ENCODE measurements around the gene NFKBIE.

Gene NFKBIE

DNA sequence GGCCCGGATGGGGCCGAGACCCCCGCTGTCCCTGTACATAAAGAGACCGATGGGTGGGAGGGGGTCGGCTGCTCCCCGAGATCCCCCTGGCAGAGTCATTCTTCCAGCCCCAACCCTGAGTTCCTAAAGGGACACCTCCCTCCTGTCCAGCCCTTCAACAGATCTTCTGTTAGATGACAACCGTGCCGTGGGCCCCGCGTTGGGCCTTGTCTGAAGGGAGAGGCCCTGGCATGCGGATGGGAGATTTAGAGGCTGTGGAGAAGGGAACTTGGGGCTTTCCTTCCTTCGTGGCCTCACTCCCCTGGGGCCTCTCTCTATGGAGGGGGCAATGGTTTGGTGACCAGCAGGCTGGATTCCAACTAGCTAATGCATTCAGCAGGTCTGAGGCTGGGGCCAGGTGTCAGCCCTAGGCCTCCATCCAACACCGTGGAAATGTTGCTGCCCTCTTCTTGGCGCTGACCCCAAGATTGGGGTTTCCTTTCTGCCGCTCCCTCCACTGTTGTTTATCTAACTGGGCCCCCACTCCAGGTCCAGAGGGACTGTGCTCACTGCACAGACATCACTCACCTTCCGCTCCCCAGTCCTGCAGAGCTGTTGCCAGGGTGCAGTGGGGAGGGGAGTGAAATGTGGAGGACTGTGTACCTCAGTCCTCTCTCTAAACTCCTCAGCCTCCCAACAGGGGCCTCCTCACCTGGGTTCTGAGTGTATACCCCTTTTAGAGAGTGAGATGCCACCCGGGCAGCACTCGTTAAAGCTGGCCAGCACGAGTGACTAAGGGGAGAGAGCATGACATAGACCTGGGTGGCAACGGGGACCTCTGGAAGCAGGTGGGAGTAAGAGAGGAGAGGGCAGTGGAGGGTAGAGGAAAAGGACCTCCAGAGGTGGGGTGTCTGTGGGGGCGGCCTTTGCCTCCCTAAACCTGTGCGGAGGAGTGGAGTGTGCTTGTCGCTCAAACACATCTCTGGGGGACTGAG, 11.6 kb upstream of the NFKBIE start:
- Histone ChIP-seq H3K27ac (no peak overlapping the region), H3K79me2 (no peaks in the 10 kb centered on the region), H3K4me3 (ENCODE audit: low read depth, low read length) (no peak overlapping the region), H3K9ac (no peak overlapping the region), H3K4me2 (ENCODE audit: low read length) (no peak overlapping the region), H3K4me1 (no peaks in the 10 kb centered on the region), H3K27me3 (ENCODE audit: control insufficient read depth, insufficient read depth, low read length) (no peaks in the 10 kb centered on the region), H3K9me3 (ENCODE audit: control insufficient read depth, low read length) (no peaks in the 10 kb centered on the region), H3K36me3 (ENCODE audit: control insufficient read depth, insufficient read depth, low read length) (no peaks in the 10 kb centered on the region), H2AFZ (no peak overlapping the region)
- TF ChIP-seq, protein P1, sequence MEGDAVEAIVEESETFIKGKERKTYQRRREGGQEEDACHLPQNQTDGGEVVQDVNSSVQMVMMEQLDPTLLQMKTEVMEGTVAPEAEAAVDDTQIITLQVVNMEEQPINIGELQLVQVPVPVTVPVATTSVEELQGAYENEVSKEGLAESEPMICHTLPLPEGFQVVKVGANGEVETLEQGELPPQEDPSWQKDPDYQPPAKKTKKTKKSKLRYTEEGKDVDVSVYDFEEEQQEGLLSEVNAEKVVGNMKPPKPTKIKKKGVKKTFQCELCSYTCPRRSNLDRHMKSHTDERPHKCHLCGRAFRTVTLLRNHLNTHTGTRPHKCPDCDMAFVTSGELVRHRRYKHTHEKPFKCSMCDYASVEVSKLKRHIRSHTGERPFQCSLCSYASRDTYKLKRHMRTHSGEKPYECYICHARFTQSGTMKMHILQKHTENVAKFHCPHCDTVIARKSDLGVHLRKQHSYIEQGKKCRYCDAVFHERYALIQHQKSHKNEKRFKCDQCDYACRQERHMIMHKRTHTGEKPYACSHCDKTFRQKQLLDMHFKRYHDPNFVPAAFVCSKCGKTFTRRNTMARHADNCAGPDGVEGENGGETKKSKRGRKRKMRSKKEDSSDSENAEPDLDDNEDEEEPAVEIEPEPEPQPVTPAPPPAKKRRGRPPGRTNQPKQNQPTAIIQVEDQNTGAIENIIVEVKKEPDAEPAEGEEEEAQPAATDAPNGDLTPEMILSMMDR (IDR thresholded peaks at IDR 0.05), result no peak

DNA sequence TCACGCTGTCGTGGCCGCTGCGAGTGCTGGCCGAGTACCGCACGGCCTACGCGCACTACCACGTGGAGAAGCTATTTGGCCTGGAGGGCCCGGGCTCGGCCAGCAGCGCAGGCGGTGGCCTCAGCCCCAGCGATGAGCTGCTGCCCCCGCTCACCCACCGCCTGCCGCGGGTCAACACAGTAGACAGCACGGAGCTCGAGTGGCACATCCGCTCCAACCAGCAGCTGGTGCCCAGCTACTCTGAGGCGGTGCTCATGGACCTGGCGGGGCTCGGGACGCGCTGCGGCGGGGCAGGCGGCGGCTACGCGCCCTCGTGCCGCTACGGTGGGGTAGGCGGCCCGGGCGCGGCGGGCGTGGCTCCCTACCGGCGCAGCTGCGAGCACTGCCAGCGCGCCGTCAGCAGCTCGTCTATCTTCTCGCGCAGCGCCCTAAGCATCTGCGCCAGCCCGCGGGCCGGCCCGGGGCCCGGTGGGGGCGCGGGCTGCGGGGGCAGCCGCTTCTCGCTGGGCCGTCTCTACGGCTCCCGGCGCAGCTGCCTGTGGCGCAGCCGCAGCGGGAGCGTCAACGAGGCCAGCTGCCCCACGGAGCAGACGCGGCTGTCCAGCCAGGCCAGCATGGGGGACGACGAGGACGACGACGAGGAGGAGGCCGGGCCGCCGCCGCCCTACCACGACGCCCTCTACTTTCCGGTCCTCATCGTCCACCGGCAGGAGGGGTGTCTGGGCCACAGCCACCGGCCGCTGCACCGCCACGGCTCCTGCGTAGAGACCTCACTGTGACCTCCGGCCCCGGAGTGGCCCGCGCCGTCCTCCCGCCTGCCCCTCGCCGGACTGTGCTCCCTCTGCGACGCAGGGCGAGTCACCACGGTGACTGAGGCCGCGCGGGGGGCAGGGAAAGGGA, 10.6 kb upstream of the NFKBIE start:
- Histone ChIP-seq H3K4me1 (no peaks in the 10 kb centered on the region), H3K36me3 (ENCODE audit: control insufficient read depth, insufficient read depth, low read length) (no peaks in the 10 kb centered on the region), H3K4me3 (ENCODE audit: low read depth, low read length) (no peak overlapping the region), H2AFZ (peak overlapping the region; percentile 69), H3K9ac (no peak overlapping the region), H3K79me2 (no peaks in the 10 kb centered on the region), H3K4me2 (ENCODE audit: low read length) (peak overlapping the region; percentile 74), H3K9me3 (ENCODE audit: control insufficient read depth, low read length) (no peaks in the 10 kb centered on the region), H3K27me3 (ENCODE audit: control insufficient read depth, insufficient read depth, low read length) (no peaks in the 10 kb centered on the region), H3K27ac (no peak overlapping the region)
- TF ChIP-seq, protein P1 (IDR thresholded peaks at IDR 0.05), result no peak

DNA sequence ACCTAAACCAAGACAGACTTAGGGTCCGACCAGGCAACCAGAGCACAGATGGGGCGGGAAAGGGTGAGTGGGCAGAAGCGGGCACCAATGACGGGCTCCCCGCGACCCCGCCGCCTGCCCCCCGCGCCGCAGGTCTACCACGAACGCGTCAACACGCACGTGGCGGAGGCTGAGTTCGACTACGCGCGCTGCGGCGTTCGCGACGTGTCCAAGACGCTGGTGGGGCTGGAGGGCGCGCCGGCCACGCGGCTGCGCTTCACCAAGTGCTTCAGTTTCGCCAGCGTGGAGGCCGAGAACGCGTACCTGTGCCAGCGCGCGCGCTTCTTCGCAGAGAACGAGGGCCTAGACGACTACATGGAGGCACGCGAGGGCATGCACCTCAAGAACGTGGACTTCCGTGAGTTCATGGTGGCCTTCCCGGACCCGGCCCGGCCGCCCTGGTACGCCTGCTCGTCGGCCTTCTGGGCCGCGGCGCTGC, 10.0 kb upstream of the NFKBIE start:
- H3K36me3 ChIP-seq (ENCODE audit: control insufficient read depth, insufficient read depth, low read length), result no peaks in the 10 kb centered on the region
- H3K9ac ChIP-seq, result no peak overlapping the region
- peak overlapping the region; percentile 74 for H3K4me2 ChIP-seq (ENCODE audit: low read length)
- no peak overlapping the region for H3K27ac ChIP-seq
- no peaks in the 10 kb centered on the region for H3K27me3 ChIP-seq (ENCODE audit: control insufficient read depth, insufficient read depth, low read length)
- TF ChIP-seq, protein P1 (IDR thresholded peaks at IDR 0.05), result no peak
- peak overlapping the region; percentile 69 for H2AFZ ChIP-seq
- H3K4me3 ChIP-seq (ENCODE audit: low read depth, low read length), result no peak overlapping the region
- H3K79me2 ChIP-seq, result no peaks in the 10 kb centered on the region
- H3K4me1 ChIP-seq, result no peaks in the 10 kb centered on the region
- no peaks in the 10 kb centered on the region for H3K9me3 ChIP-seq (ENCODE audit: control insufficient read depth, low read length)

DNA sequence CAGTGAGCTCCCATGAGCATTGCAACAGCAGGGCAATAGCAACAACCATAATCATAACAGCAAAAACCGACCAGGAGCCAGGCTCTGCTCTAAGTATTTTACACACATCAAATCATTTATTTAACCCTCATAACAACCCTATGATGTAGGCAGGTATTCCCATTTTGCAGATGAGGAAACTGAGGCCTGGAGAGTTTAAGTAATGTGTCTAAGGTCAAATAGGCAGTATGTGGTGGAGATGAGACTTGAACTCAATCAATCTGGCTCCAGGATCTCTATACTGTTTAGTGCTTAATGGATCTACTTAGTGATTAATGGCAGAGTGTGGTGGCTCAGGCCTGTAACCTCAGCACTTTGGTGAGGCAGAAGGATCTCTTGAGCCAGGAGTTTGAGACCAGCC, 8.3 kb upstream of the NFKBIE start:
- H3K4me2 ChIP-seq (ENCODE audit: low read length), result no peak overlapping the region
- H3K27me3 ChIP-seq (ENCODE audit: control insufficient read depth, insufficient read depth, low read length), result no peaks in the 10 kb centered on the region
- no peaks in the 10 kb centered on the region for H3K36me3 ChIP-seq (ENCODE audit: control insufficient read depth, insufficient read depth, low read length)
- no peak overlapping the region for H3K9ac ChIP-seq
- no peak overlapping the region for H2AFZ ChIP-seq
- no peaks in the 10 kb centered on the region for H3K4me1 ChIP-seq
- no peaks in the 10 kb centered on the region for H3K9me3 ChIP-seq (ENCODE audit: control insufficient read depth, low read length)
- H3K4me3 ChIP-seq (ENCODE audit: low read depth, low read length), result no peak overlapping the region
- TF ChIP-seq, protein P1 (IDR thresholded peaks at IDR 0.05), result no peak
- no peak overlapping the region for H3K27ac ChIP-seq
- H3K79me2 ChIP-seq, result no peaks in the 10 kb centered on the region
